GM12878 (cell line): ENCODE data around the gene EWSR1. TPM values are rescaled to one million over a fixed set of nuclear protein-coding genes. Genes with fewer than 3 reads are reported as not detected.

Experiments used
- CBFB ChIP-seq: IDR thresholded peaks from 2 replicates; pipeline ENCODE4 v1.6.1; 2016; ENCODE audit warnings: antibody characterized with exemption, low read depth
- CHD2 ChIP-seq: IDR thresholded peaks from 2 replicates; pipeline ENCODE4 v1.6.1; 2011; ENCODE audit warnings: low read depth, low read length, improper control_type of control experiment, borderline replicate concordance
- CREM ChIP-seq: IDR thresholded peaks from 2 replicates; pipeline ENCODE4 v1.6.1; 2014; ENCODE audit warnings: antibody characterized with exemption, low read depth
- EED ChIP-seq: sonication (generic); IDR thresholded peaks from 2 replicates; pipeline ENCODE4 v1.6.1; 2016; ENCODE audit warnings: antibody characterized with exemption, low read depth
- FOXK2 ChIP-seq: fragments of 450-650 bp; IDR thresholded peaks from 2 replicates; pipeline ENCODE4 v1.6.1; 2017; ENCODE audit warnings: mild to moderate bottlenecking, moderate library complexity
- KAT2A ChIP-seq: conservative IDR thresholded peaks from 2 replicates; pipeline ENCODE4 v1.6.1; 2011; ENCODE audit warnings: low read depth, low read length; ENCODE audit not compliant: control insufficient read depth
- MTA2 ChIP-seq: fragments of 450-650 bp; IDR thresholded peaks from 2 replicates; pipeline ENCODE4 v1.6.1; 2016; ENCODE audit warnings: low read depth, mild to moderate bottlenecking, moderate library complexity
- MYC ChIP-seq: IDR thresholded peaks from 2 replicates; pipeline ENCODE4 v1.6.1; 2011; ENCODE audit warnings: mild to moderate bottlenecking, low read length, moderate library complexity, inconsistent platforms; ENCODE audit not compliant: insufficient read depth, insufficient replicate concordance, insufficient read length, severe bottlenecking
- RAD51 ChIP-seq: fragments of 450-650 bp; IDR thresholded peaks from 2 replicates; pipeline ENCODE4 v1.6.1; 2016; ENCODE audit warnings: moderate library complexity, mild to moderate bottlenecking, inconsistent platforms
- RBBP5 ChIP-seq: fragments of 200-600 bp; sonication (generic); conservative IDR thresholded peaks from 2 replicates; pipeline ENCODE4 v1.6.1; 2016
- RCOR1 ChIP-seq: conservative IDR thresholded peaks from 2 replicates; pipeline ENCODE4 v1.6.1; 2012; ENCODE audit warnings: low read depth, low read length, improper control_type of control experiment
- SMAD1 ChIP-seq: fragments of 450-650 bp; IDR thresholded peaks from 2 replicates; pipeline ENCODE4 v1.6.1; 2018; ENCODE audit warnings: mild to moderate bottlenecking, low read depth; ENCODE audit not compliant: partially characterized antibody
- SMARCA5 ChIP-seq: fragments of 450-650 bp; IDR thresholded peaks from 2 replicates; pipeline ENCODE4 v1.6.1; 2017; ENCODE audit warnings: mild to moderate bottlenecking
- SP1 ChIP-seq: IDR thresholded peaks from one replicate; pipeline ENCODE4 v1.6.1; 2011; ENCODE audit warnings: low read depth, low read length
- TCF7 ChIP-seq: IDR thresholded peaks from 2 replicates; pipeline ENCODE4 v1.6.1; 2014; ENCODE audit warnings: antibody characterized with exemption, borderline replicate concordance
- ZNF217 ChIP-seq: fragments of 450-650 bp; IDR thresholded peaks from 2 replicates; pipeline ENCODE4 v1.6.1; 2017; ENCODE audit warnings: antibody characterized with exemption, mild to moderate bottlenecking
- polyA plus RNA-seq, 11 experiments: library from polyadenylated mRNA; depleted of rRNA in 4 of 11; unstranded in 6 of 11; stranded (reverse) in 5 of 11; fragments of >200 nt; fragmentation: Nextera tagmentation in 4 of 11; fragmentation: Illumina TruSeq in 1 of 11; extraction: Ambion mirVana in 4 of 11; extraction: Trizol in 1 of 11; gene quantifications; 1 replicate in 1 of 11; 2 replicates in 10 of 11; pipeline versions ENCODE4 v1.2.1 to v1.2.3, GENCODE V29; 2011 to 2016; ENCODE audit warnings: inconsistent platforms in 2 of 11, missing spikeins in 2 of 11, low read depth in 1 of 11
- total RNA-seq, 4 experiments: library from RNA; depleted of rRNA in 3 of 4; stranded (reverse); fragments of >200 nt in 3 of 4; fragmentation: Illumina TruSeq in 1 of 4; extraction: Trizol in 1 of 4; gene quantifications; 2 replicates each; pipeline versions ENCODE4 v1.2.1 to v1.2.3, GENCODE V29; 2013 to 2021
- TF ChIP-seq, protein P1 (sequence below), 3 experiments: IDR thresholded peaks in 2 of 3; conservative IDR thresholded peaks in 1 of 3; 2 replicates each; pipeline ENCODE4 v1.5.1; 2011; ENCODE audit warnings: low read depth in 3 of 3, low read length in 3 of 3, mild to moderate bottlenecking in 3 of 3, control low read depth in 2 of 3, moderate library complexity in 2 of 3, inconsistent platforms in 1 of 3, mixed read lengths in 1 of 3; ENCODE audit not compliant: control insufficient read depth in 2 of 3, insufficient read depth in 1 of 3; ENCODE audit errors: extremely low read depth in 1 of 3
- TF ChIP-seq, protein P2 (sequence below): fragments of 450-650 bp; formaldehyde crosslinking; IDR thresholded peaks from 2 replicates; pipeline ENCODE4 v1.5.0; 2022; ENCODE audit warnings: mild to moderate bottlenecking, missing genetic modification characterization
- TF ChIP-seq, protein P3 (sequence below): fragments of 450-650 bp; IDR thresholded peaks from 2 replicates; pipeline ENCODE4 v1.6.1; 2017; ENCODE audit warnings: low read depth, mild to moderate bottlenecking, moderate library complexity
- TF ChIP-seq, protein P4 (sequence below): fragments of 450-650 bp; IDR thresholded peaks from 2 replicates; pipeline ENCODE4 v1.6.1; 2016; ENCODE audit warnings: mild to moderate bottlenecking, moderate library complexity, borderline replicate concordance

Gene EWSR1
- total and polyA plus RNA-seq, 10 of the 15 experiments (the other 5 are each of a cell fraction or from before 2014, with no cell fraction given) = 130 to 480 (median 356) TPM

DNA sequence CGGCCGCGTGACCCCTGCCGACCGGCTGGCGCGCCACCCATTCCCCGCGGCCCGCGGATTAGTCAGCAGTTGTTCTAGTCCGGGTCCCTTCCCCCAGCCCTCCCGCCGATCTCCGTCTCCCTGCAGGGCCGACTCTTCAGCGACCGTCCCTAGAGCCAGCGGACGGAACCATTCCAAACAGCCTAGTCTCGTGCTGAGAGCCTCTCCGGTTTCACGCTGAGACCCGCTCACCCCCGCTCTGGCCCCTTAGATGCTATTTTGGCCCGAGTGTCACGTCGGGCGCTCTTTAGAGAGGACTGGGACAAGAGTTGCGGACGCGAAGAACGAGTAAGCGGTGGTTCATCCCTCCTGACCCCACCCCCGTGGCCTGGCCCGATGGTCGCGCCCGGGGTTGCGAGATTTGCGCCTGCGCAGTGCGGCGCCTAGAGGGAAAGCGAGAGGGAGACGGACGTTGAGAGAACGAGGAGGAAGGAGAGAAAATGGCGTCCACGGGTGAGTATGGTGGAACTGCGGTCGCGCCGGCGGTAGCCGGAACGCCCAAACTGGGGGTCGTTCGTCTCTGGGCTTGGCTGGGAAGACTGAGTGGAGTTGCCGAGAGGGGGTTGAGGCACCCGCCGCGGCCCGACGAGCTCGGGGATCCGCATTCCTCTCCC, at the start of gene EWSR1, which contains the start of gene RHBDD3 (continued):
- TF ChIP-seq, protein P1, sequence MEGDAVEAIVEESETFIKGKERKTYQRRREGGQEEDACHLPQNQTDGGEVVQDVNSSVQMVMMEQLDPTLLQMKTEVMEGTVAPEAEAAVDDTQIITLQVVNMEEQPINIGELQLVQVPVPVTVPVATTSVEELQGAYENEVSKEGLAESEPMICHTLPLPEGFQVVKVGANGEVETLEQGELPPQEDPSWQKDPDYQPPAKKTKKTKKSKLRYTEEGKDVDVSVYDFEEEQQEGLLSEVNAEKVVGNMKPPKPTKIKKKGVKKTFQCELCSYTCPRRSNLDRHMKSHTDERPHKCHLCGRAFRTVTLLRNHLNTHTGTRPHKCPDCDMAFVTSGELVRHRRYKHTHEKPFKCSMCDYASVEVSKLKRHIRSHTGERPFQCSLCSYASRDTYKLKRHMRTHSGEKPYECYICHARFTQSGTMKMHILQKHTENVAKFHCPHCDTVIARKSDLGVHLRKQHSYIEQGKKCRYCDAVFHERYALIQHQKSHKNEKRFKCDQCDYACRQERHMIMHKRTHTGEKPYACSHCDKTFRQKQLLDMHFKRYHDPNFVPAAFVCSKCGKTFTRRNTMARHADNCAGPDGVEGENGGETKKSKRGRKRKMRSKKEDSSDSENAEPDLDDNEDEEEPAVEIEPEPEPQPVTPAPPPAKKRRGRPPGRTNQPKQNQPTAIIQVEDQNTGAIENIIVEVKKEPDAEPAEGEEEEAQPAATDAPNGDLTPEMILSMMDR (IDR thresholded peaks at IDR 0.05 in 2 of 3, conservative IDR thresholded peaks at IDR 0.05 in 1 of 3; ENCODE audit: control insufficient read depth in 2 of 3, extremely low read depth in 1 of 3, insufficient read depth in 1 of 3, low read depth in 3 of 3, low read length in 3 of 3) = no peak
- TF ChIP-seq TCF7 (no peak), MTA2 (peak; percentile 78), RCOR1 (no peak), FOXK2 (peak; percentile 100), SMARCA5 (no peak), CHD2 (peak; percentile 89), SP1 (no peak), EED (no peak), RAD51 (peak; percentile 59), SMAD1 (peak; percentile 50), CBFB (peak; percentile 48), CREM (peak; percentile 37; the same call in 1 of the 2 replicates), ZNF217 (no peak), RBBP5 (no peak), KAT2A (no peak), MYC (no peak)
- TF ChIP-seq, protein P2, sequence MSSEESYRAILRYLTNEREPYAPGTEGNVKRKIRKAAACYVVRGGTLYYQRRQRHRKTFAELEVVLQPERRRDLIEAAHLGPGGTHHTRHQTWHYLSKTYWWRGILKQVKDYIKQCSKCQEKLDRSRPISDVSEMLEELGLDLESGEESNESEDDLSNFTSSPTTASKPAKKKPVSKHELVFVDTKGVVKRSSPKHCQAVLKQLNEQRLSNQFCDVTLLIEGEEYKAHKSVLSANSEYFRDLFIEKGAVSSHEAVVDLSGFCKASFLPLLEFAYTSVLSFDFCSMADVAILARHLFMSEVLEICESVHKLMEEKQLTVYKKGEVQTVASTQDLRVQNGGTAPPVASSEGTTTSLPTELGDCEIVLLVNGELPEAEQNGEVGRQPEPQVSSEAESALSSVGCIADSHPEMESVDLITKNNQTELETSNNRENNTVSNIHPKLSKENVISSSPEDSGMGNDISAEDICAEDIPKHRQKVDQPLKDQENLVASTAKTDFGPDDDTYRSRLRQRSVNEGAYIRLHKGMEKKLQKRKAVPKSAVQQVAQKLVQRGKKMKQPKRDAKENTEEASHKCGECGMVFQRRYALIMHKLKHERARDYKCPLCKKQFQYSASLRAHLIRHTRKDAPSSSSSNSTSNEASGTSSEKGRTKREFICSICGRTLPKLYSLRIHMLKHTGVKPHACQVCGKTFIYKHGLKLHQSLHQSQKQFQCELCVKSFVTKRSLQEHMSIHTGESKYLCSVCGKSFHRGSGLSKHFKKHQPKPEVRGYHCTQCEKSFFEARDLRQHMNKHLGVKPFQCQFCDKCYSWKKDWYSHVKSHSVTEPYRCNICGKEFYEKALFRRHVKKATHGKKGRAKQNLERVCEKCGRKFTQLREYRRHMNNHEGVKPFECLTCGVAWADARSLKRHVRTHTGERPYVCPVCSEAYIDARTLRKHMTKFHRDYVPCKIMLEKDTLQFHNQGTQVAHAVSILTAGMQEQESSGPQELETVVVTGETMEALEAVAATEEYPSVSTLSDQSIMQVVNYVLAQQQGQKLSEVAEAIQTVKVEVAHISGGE (CRISPR knock-in tag) = no peak
- TF ChIP-seq, protein P3, sequence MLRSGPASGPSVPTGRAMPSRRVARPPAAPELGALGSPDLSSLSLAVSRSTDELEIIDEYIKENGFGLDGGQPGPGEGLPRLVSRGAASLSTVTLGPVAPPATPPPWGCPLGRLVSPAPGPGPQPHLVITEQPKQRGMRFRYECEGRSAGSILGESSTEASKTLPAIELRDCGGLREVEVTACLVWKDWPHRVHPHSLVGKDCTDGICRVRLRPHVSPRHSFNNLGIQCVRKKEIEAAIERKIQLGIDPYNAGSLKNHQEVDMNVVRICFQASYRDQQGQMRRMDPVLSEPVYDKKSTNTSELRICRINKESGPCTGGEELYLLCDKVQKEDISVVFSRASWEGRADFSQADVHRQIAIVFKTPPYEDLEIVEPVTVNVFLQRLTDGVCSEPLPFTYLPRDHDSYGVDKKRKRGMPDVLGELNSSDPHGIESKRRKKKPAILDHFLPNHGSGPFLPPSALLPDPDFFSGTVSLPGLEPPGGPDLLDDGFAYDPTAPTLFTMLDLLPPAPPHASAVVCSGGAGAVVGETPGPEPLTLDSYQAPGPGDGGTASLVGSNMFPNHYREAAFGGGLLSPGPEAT = peak; percentile 100
- TF ChIP-seq, protein P4, sequence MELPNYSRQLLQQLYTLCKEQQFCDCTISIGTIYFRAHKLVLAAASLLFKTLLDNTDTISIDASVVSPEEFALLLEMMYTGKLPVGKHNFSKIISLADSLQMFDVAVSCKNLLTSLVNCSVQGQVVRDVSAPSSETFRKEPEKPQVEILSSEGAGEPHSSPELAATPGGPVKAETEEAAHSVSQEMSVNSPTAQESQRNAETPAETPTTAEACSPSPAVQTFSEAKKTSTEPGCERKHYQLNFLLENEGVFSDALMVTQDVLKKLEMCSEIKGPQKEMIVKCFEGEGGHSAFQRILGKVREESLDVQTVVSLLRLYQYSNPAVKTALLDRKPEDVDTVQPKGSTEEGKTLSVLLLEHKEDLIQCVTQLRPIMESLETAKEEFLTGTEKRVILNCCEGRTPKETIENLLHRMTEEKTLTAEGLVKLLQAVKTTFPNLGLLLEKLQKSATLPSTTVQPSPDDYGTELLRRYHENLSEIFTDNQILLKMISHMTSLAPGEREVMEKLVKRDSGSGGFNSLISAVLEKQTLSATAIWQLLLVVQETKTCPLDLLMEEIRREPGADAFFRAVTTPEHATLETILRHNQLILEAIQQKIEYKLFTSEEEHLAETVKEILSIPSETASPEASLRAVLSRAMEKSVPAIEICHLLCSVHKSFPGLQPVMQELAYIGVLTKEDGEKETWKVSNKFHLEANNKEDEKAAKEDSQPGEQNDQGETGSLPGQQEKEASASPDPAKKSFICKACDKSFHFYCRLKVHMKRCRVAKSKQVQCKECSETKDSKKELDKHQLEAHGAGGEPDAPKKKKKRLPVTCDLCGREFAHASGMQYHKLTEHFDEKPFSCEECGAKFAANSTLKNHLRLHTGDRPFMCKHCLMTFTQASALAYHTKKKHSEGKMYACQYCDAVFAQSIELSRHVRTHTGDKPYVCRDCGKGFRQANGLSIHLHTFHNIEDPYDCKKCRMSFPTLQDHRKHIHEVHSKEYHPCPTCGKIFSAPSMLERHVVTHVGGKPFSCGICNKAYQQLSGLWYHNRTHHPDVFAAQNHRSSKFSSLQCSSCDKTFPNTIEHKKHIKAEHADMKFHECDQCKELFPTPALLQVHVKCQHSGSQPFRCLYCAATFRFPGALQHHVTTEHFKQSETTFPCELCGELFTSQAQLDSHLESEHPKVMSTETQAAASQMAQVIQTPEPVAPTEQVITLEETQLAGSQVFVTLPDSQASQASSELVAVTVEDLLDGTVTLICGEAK = peak; percentile 53; the same call in 1 of the 2 replicates
